GM12878 (cell line): ENCODE data around the gene NHERF2. TPM values are rescaled to one million over a fixed set of nuclear protein-coding genes. Genes with fewer than 3 reads are reported as not detected.

Experiments
- ATF2 ChIP-seq: IDR thresholded peaks from 2 replicates; pipeline ENCODE4 v1.6.1; 2012; ENCODE audit warnings: low read length, inconsistent platforms
- BRCA1 ChIP-seq: IDR thresholded peaks from 2 replicates; pipeline ENCODE4 v1.6.1; 2011; ENCODE audit warnings: low read depth, low read length, improper control_type of control experiment
- ESRRA ChIP-seq: IDR thresholded peaks from 2 replicates; pipeline ENCODE4 v1.6.1; 2012; ENCODE audit warnings: mild to moderate bottlenecking, low read length, improper control_type of control experiment
- FOXK2 ChIP-seq: fragments of 450-650 bp; IDR thresholded peaks from 2 replicates; pipeline ENCODE4 v1.6.1; 2017; ENCODE audit warnings: mild to moderate bottlenecking, moderate library complexity
- HCFC1 ChIP-seq: fragments of 150-350 bp; IDR thresholded peaks from 2 replicates; pipeline ENCODE4 v1.6.1; 2014; ENCODE audit warnings: low read length
- IRF3 ChIP-seq: fragments of 450-650 bp; IDR thresholded peaks from 2 replicates; pipeline ENCODE4 v1.6.1; 2014; ENCODE audit warnings: mild to moderate bottlenecking
- NR2F1 ChIP-seq: fragments of 450-650 bp; conservative IDR thresholded peaks from 2 replicates; pipeline ENCODE4 v1.6.1; 2017; ENCODE audit warnings: mild to moderate bottlenecking
- RUNX3 ChIP-seq: IDR thresholded peaks from 2 replicates; pipeline ENCODE4 v1.6.1; 2012; ENCODE audit warnings: low read length, inconsistent platforms
- SMAD1 ChIP-seq: fragments of 450-650 bp; IDR thresholded peaks from 2 replicates; pipeline ENCODE4 v1.6.1; 2018; ENCODE audit warnings: mild to moderate bottlenecking, low read depth; ENCODE audit not compliant: partially characterized antibody
- YY1 ChIP-seq: IDR thresholded peaks from 2 replicates; pipeline ENCODE4 v1.6.1; 2011; ENCODE audit warnings: low read depth, mild to moderate bottlenecking, low read length
- ZNF592 ChIP-seq: fragments of 450-650 bp; IDR thresholded peaks from 2 replicates; pipeline ENCODE4 v1.6.1; 2017; ENCODE audit warnings: mild to moderate bottlenecking, moderate library complexity
- polyA plus RNA-seq, 11 experiments: library from polyadenylated mRNA; depleted of rRNA in 4 of 11; unstranded in 6 of 11; stranded (reverse) in 5 of 11; fragments of >200 nt; fragmentation: Nextera tagmentation in 4 of 11; fragmentation: Illumina TruSeq in 1 of 11; extraction: Ambion mirVana in 4 of 11; extraction: Trizol in 1 of 11; gene quantifications; 1 replicate in 1 of 11; 2 replicates in 10 of 11; pipeline versions ENCODE4 v1.2.1 to v1.2.3, GENCODE V29; 2011 to 2016; ENCODE audit warnings: inconsistent platforms in 2 of 11, missing spikeins in 2 of 11, low read depth in 1 of 11
- total RNA-seq, 4 experiments: library from RNA; depleted of rRNA in 3 of 4; stranded (reverse); fragments of >200 nt in 3 of 4; fragmentation: Illumina TruSeq in 1 of 4; extraction: Trizol in 1 of 4; gene quantifications; 2 replicates each; pipeline versions ENCODE4 v1.2.1 to v1.2.3, GENCODE V29; 2013 to 2021

Gene NHERF2
- total and polyA plus RNA-seq, 10 of the 15 experiments (the other 5 are each of a cell fraction or from before 2014, with no cell fraction given) = 0.05 to 0.31 (median 0.08) TPM; not detected in 4

GRCh38 chr16:1991135-1991551 lies 35.6 kb upstream of the NHERF2 start (continued):
- no peak for TF ChIP-seq ZNF592
- TF ChIP-seq BRCA1 = no peak
- peak; percentile 83 for TF ChIP-seq RUNX3
- no peak for TF ChIP-seq IRF3
- peak; percentile 99 for TF ChIP-seq NR2F1
- peak; percentile 52; the same call in 1 of the 2 replicates for TF ChIP-seq YY1
- no peak for TF ChIP-seq FOXK2
- no peak for TF ChIP-seq SMAD1
- TF ChIP-seq HCFC1 = peak; percentile 7; the same call in 1 of the 2 replicates
- TF ChIP-seq ATF2 = no peak
- TF ChIP-seq ESRRA = no peak
